HCT116 (cell line): ENCODE measurements around the gene LMTK3. TPM values are rescaled to one million over a fixed set of nuclear protein-coding genes. Genes with fewer than 3 reads are reported as not detected.

Experiments
- ATAC-seq: fragments of 200-7000 bp; cut with Tn5 transposase; 2 replicates; pipeline ENCODE4 v1.9.1; 2020; ENCODE audit warnings: mild to moderate bottlenecking, moderate library complexity
- BruUV-seq: library from RNA; stranded (reverse); fragments of 400-500 nt; replicated peaks from 2 replicates; lab custom pipeline; 2021; lab: Mats Ljungman, UMichigan
- CTCF ChIA-PET: fragments of 300-600 bp; sonication (Branson Sonifier 250); formaldehyde crosslinking; loops from one replicate; lab custom pipeline; 2021; ENCODE audit warnings: antibody characterized with exemption; lab: Charles Lee
- POLR2A ChIA-PET: fragments of 300-600, 350-600 bp; sonication (Branson Sonifier 250); formaldehyde crosslinking; loops from one replicate; lab custom pipeline; 2021; ENCODE audit warnings: antibody characterized with exemption; lab: Charles Lee
- RAD21 ChIA-PET, 2 experiments: fragments of 300-600 bp; sonication (Branson Sonifier 250); formaldehyde crosslinking; loops; one replicate each; lab custom pipeline; 2023; ENCODE audit warnings: low total read pairs in 2 of 2; ENCODE audit not compliant: uncharacterized antibody in 2 of 2, unreplicated experiment in 2 of 2, low non-redundant PET in 1 of 2; lab: Charles Lee
- DNase-seq: peaks from one replicate; pipeline ENCODE4 v3.0.0-alpha.2; 2010; ENCODE audit warnings: low read depth, low spot score
- H2AFZ ChIP-seq: fragments of 200-600 bp; shearing (Covaris generic), sonication (generic); 2 replicates; pipeline ENCODE4 v1.6.1; 2017; ENCODE audit warnings: low read depth, mixed run types, mixed read lengths, antibody characterized with exemption, low read length; ENCODE audit not compliant: poor library complexity, severe bottlenecking
- H3K27ac ChIP-seq: 2 replicates; pipeline ENCODE4 v1.5.1; 2012; ENCODE audit warnings: low read depth, low read length
- H3K27me3 ChIP-seq: fragments of 200-600 bp; sonication (generic); 2 replicates; pipeline ENCODE4 v1.6.1; 2016; ENCODE audit warnings: mixed run types, low read length, mixed read lengths; ENCODE audit not compliant: insufficient read depth
- H3K36me3 ChIP-seq, 2 experiments: fragments of 200-500 bp in 1 of 2; fragments of 200-600 bp in 1 of 2; sonication (Bioruptor generic) in 1 of 2; sonication (generic) in 1 of 2; 2 replicates each; pipeline versions ENCODE4 v1.5.1 to v1.6.1; 2014 to 2016; ENCODE audit warnings: low read length in 2 of 2, inconsistent platforms in 1 of 2, mixed read lengths in 1 of 2, mixed run types in 1 of 2; ENCODE audit not compliant: insufficient read depth in 2 of 2, control insufficient read depth in 1 of 2
- H3K4me1 ChIP-seq, 2 experiments: fragments of 200-600 bp in 1 of 2; sonication (generic) in 1 of 2; 2 replicates each; pipeline versions ENCODE4 v1.5.1 to v1.6.1; 2012 to 2017; ENCODE audit warnings: low read length in 2 of 2, inconsistent platforms in 1 of 2, mild to moderate bottlenecking in 1 of 2, mixed read lengths in 1 of 2, mixed run types in 1 of 2, moderate library complexity in 1 of 2; ENCODE audit not compliant: insufficient read depth in 2 of 2, control insufficient read depth in 1 of 2
- H3K4me2 ChIP-seq: fragments of 200-600 bp; sonication (generic); 2 replicates; pipeline ENCODE4 v1.6.1; 2017; ENCODE audit warnings: mixed run types, low read length, mixed read lengths
- H3K4me3 ChIP-seq, 2 experiments: fragments of 200-600 bp in 1 of 2; sonication (generic) in 1 of 2; replicated peaks in 1 of 2; 2 replicates each; pipeline ENCODE4 v1.5.1; 2011 to 2016; ENCODE audit warnings: low read length in 2 of 2, control low read depth in 1 of 2, low read depth in 1 of 2, mild to moderate bottlenecking in 1 of 2, mixed read lengths in 1 of 2, mixed run types in 1 of 2
- H3K79me2 ChIP-seq: fragments of 200-600 bp; sonication (generic); 2 replicates; pipeline ENCODE4 v1.6.1; 2017; ENCODE audit warnings: mild to moderate bottlenecking, mixed run types, low read length, moderate library complexity, mixed read lengths; ENCODE audit not compliant: insufficient read depth
- H3K9ac ChIP-seq: fragments of 200-600 bp; sonication (generic); 2 replicates; pipeline ENCODE4 v1.6.1; 2016; ENCODE audit warnings: low read length, mixed read lengths
- H3K9me2 ChIP-seq: fragments of 200-600 bp; sonication (generic), shearing (Covaris generic); 2 replicates; pipeline ENCODE4 v1.6.1; 2017; ENCODE audit warnings: mixed run types, mild to moderate bottlenecking, moderate library complexity; ENCODE audit not compliant: insufficient read depth
- H3K9me3 ChIP-seq, 2 experiments: fragments of 200-500 bp in 1 of 2; fragments of 200-600 bp in 1 of 2; sonication (Bioruptor generic) in 1 of 2; sonication (generic) in 1 of 2; 2 replicates each; pipeline ENCODE4 v1.6.1; 2014 to 2017; ENCODE audit warnings: low read length in 2 of 2, mixed read lengths in 2 of 2, inconsistent platforms in 1 of 2, low read depth in 1 of 2, mild to moderate bottlenecking in 1 of 2, mixed run types in 1 of 2, moderate library complexity in 1 of 2; ENCODE audit not compliant: control insufficient read depth in 1 of 2, insufficient read depth in 1 of 2
- H4K20me1 ChIP-seq: fragments of 200-600 bp; sonication (generic), shearing (Covaris generic); 2 replicates; pipeline ENCODE4 v1.6.1; 2017; ENCODE audit warnings: mixed run types, mild to moderate bottlenecking, moderate library complexity; ENCODE audit not compliant: insufficient read depth
- CBX3 ChIP-seq: IDR thresholded peaks from 2 replicates; pipeline ENCODE4 v1.6.1; 2012; ENCODE audit warnings: low read depth
- CEBPB ChIP-seq: IDR thresholded peaks from 2 replicates; pipeline ENCODE4 v1.6.1; 2012; ENCODE audit warnings: low read depth
- CTCF ChIP-seq, 3 experiments: fragments of 200-600 bp in 1 of 3; sonication (generic) in 1 of 3; IDR thresholded peaks in 2 of 3; conservative IDR thresholded peaks in 1 of 3; 2 replicates each; pipeline ENCODE4 v1.5.1; 2012 to 2017; ENCODE audit warnings: low read depth in 2 of 3, low read length in 2 of 3, antibody characterized with exemption in 1 of 3, borderline replicate concordance in 1 of 3, control low read depth in 1 of 3, mild to moderate bottlenecking in 1 of 3, mixed read lengths in 1 of 3, mixed run types in 1 of 3, moderate library complexity in 1 of 3; ENCODE audit not compliant: insufficient read depth in 1 of 3
- EGR1 ChIP-seq: IDR thresholded peaks from 2 replicates; pipeline ENCODE4 v1.6.1; 2012; ENCODE audit warnings: low read depth
- ELF1 ChIP-seq: IDR thresholded peaks from 2 replicates; pipeline ENCODE4 v1.6.1; 2012; ENCODE audit warnings: low read depth, borderline replicate concordance
- EZH2phosphoT487 ChIP-seq: fragments of 200-600 bp; IDR thresholded peaks from 2 replicates; pipeline ENCODE4 v1.6.1; 2018; ENCODE audit warnings: antibody characterized with exemption, borderline replicate concordance
- JUND ChIP-seq: IDR thresholded peaks from 2 replicates; pipeline ENCODE4 v1.6.1; 2012
- MAX ChIP-seq: IDR thresholded peaks from 2 replicates; pipeline ENCODE4 v1.6.1; 2012
- POLR2A ChIP-seq: IDR thresholded peaks from 2 replicates; pipeline ENCODE4 v1.7.0; 2011; ENCODE audit warnings: borderline replicate concordance; ENCODE audit not compliant: insufficient read depth, insufficient read length; ENCODE audit errors: extremely low read depth
- POLR2AphosphoS5 ChIP-seq: IDR thresholded peaks from 2 replicates; pipeline ENCODE4 v1.6.1; 2011; ENCODE audit warnings: mild to moderate bottlenecking, low read depth, low read length, moderate library complexity
- RAD21 ChIP-seq: IDR thresholded peaks from 2 replicates; pipeline ENCODE4 v1.6.1; 2012; ENCODE audit warnings: low read depth, mild to moderate bottlenecking
- SIN3A ChIP-seq: IDR thresholded peaks from 2 replicates; pipeline ENCODE4 v1.6.1; 2012; ENCODE audit warnings: low read depth
- SP1 ChIP-seq: IDR thresholded peaks from 2 replicates; pipeline ENCODE4 v1.6.1; 2012; ENCODE audit warnings: low read depth
- SRF ChIP-seq: IDR thresholded peaks from 2 replicates; pipeline ENCODE4 v1.6.1; 2012; ENCODE audit warnings: low read depth
- TCF7L2 ChIP-seq: IDR thresholded peaks from 2 replicates; pipeline ENCODE4 v1.7.0; 2011; ENCODE audit warnings: borderline replicate concordance, inconsistent platforms; ENCODE audit not compliant: insufficient read depth, insufficient read length; ENCODE audit errors: extremely low read depth
- YY1 ChIP-seq: IDR thresholded peaks from 2 replicates; pipeline ENCODE4 v1.6.1; 2011; ENCODE audit warnings: low read length, low read depth, moderate library complexity, mild to moderate bottlenecking; ENCODE audit not compliant: insufficient replicate concordance; ENCODE audit errors: extremely low read depth
- ZFX ChIP-seq: fragments of 450-650 bp; IDR thresholded peaks from 2 replicates; pipeline ENCODE4 v1.6.1; 2017
- ZNF274 ChIP-seq: fragments of 200-500 bp; sonication (Bioruptor generic); IDR thresholded peaks from 2 replicates; pipeline ENCODE4 v1.6.1; 2014; ENCODE audit warnings: mild to moderate bottlenecking, low read depth, low read length, inconsistent platforms
- intact Hi-C: fragments of 100-400 bp; cut with micrococcal nuclease; formaldehyde crosslinking; loops from 2 replicates; pipeline ENCODE4 v1.10.0; 2022
- total RNA-seq: library from RNA; stranded (reverse); gene quantifications from one replicate; pipeline ENCODE4 v1.2.1, GENCODE V29; 2021; ENCODE audit not compliant: unreplicated experiment

LMTK3 gene
- total RNA-seq, 1 experiment from 2014 or later, result 19.9 TPM

- ATAC-seq (no peak), DNase-seq (no peak)
- CTCF ChIA-PET, result no interaction called here
- no peak overlapping the region for H3K27ac ChIP-seq
- H3K9me2 ChIP-seq, result no peaks in the 10 kb centered on the region
- H3K27me3 ChIP-seq, result no peaks in the 10 kb centered on the region
- H2AFZ ChIP-seq, result no peak overlapping the region
- H3K4me1 ChIP-seq, result peaks cover 0 to 6% of the 10 kb centered on the region in 2 experiments; a peak in 2 of 4 replicates
- no peak overlapping the region for H3K9ac ChIP-seq
- intact Hi-C loops, result no loop called here
- RAD21 ChIA-PET, result no interaction called here
- no peaks in the 10 kb centered on the region for H3K9me3 ChIP-seq
- no peaks in the 10 kb centered on the region; the same call in 1 of the 2 replicates for H4K20me1 ChIP-seq
- H3K4me2 ChIP-seq, result no peak overlapping the region
- peaks cover 20 to 73% of the 10 kb centered on the region in 2 experiments for H3K36me3 ChIP-seq
- BruUV-seq, result no TSS peak
- no peak overlapping the region for H3K4me3 ChIP-seq
- no peak for TF ChIP-seq JUND
- no peak for TF ChIP-seq SRF
- no peak for TF ChIP-seq YY1
- no peak for TF ChIP-seq ELF1
- no peak for TF ChIP-seq EGR1
- TF ChIP-seq ZFX, result no peak
- TF ChIP-seq MAX, result no peak
- TF ChIP-seq SIN3A, result no peak
- no peak for TF ChIP-seq ZNF274
- TF ChIP-seq CEBPB, result no peak
- no peak for TF ChIP-seq EZH2phosphoT487
- TF ChIP-seq CBX3, result no peak
- no peak for TF ChIP-seq RAD21
- no peak for TF ChIP-seq SP1
- TF ChIP-seq, all 23 proteins: peak for 0
- POLR2A ChIA-PET, result no interaction called here
- peaks cover 93% of the 10 kb centered on the region for H3K79me2 ChIP-seq
Measured at GRCh38 chr19:48450441-48450840, 61.2 kb downstream of the LMTK3 start.

- RAD21 ChIA-PET, result no interaction called here
- Histone ChIP-seq H3K79me2 (peaks cover 75% of the 10 kb centered on the region), H2AFZ (no peak overlapping the region), H3K9me3 (no peaks in the 10 kb centered on the region), H3K27me3 (no peaks in the 10 kb centered on the region), H3K27ac (no peak overlapping the region), H3K9me2 (no peaks in the 10 kb centered on the region), H3K4me1 (peaks cover 8 to 20% of the 10 kb centered on the region in 2 experiments), H4K20me1 (no peaks in the 10 kb centered on the region; the same call in 1 of the 2 replicates), H3K9ac (no peak overlapping the region), H3K36me3 (peaks cover 18 to 58% of the 10 kb centered on the region in 2 experiments), H3K4me2 (no peak overlapping the region), H3K4me3 (no peak overlapping the region)
- intact Hi-C loops, result no loop called here
- BruUV-seq, result no TSS peak
- DNase-seq (no peak), ATAC-seq (no peak)
- CTCF ChIA-PET, result no interaction called here
- POLR2A ChIA-PET, result no interaction called here
- no peak for TF ChIP-seq TCF7L2
- no peak for TF ChIP-seq RAD21
- TF ChIP-seq EGR1, result no peak
- TF ChIP-seq YY1, result no peak
- no peak for TF ChIP-seq CEBPB
- TF ChIP-seq JUND, result no peak
- no peak for TF ChIP-seq CTCF (IDR thresholded peaks at IDR 0.05 in 2 of 3, conservative IDR thresholded peaks at IDR 0.05 in 1 of 3; ENCODE audit: borderline replicate concordance in 1 of 3, insufficient read depth in 1 of 3, low read depth in 2 of 3, low read length in 2 of 3)
- no peak for TF ChIP-seq ZNF274
- no peak for TF ChIP-seq POLR2A
- TF ChIP-seq SP1, result no peak
- TF ChIP-seq ZFX, result no peak
- TF ChIP-seq POLR2AphosphoS5, result no peak
Measured at GRCh38 chr19:48448563-48448962, 63.1 kb downstream of the LMTK3 start.
